ENCODE data around the gene KLF4.

Gene KLF4

GRCh38 chr9:107455425-107456135 lies 34.0 kb downstream of the KLF4 start:
- TF ChIP-seq CSDC2 (CRISPR knock-in tag; IDR thresholded peaks at IDR 0.05) (no peak), ZFP3 (CRISPR knock-in tag; IDR thresholded peaks at IDR 0.05) (no peak), ZNF70 (CRISPR knock-in tag; IDR thresholded peaks at IDR 0.05) (no peak), GLIS3 (CRISPR knock-in tag; IDR thresholded peaks at IDR 0.05) (no peak), OSR1 (CRISPR knock-in tag; IDR thresholded peaks at IDR 0.05) (no peak)
- ATAC-seq: no peak

- TF ChIP-seq TSHZ2 (CRISPR knock-in tag; IDR thresholded peaks at IDR 0.05) (no peak), POU6F1 (CRISPR knock-in tag; IDR thresholded peaks at IDR 0.05; ENCODE audit: borderline replicate concordance, low read depth) (no peak), RARB (CRISPR knock-in tag; IDR thresholded peaks at IDR 0.05) (no peak), ESRRG (CRISPR knock-in tag; IDR thresholded peaks at IDR 0.05) (no peak), OSR1 (CRISPR knock-in tag; IDR thresholded peaks at IDR 0.05) (no peak), ZFP3 (CRISPR knock-in tag; IDR thresholded peaks at IDR 0.05) (no peak), TCF4 (CRISPR knock-in tag; IDR thresholded peaks at IDR 0.05; ENCODE audit: borderline replicate concordance) (no peak), CREB5 (CRISPR knock-in tag; IDR thresholded peaks at IDR 0.05; ENCODE audit: low read depth) (no peak), CSDC2 (CRISPR knock-in tag; IDR thresholded peaks at IDR 0.05) (no peak), TOX (CRISPR knock-in tag; IDR thresholded peaks at IDR 0.05; ENCODE audit: borderline replicate concordance) (no peak), PPARA (CRISPR knock-in tag; IDR thresholded peaks at IDR 0.05; ENCODE audit: borderline replicate concordance) (no peak), ZNF8 (CRISPR knock-in tag; IDR thresholded peaks at IDR 0.05) (no peak), ZNF565 (CRISPR knock-in tag; conservative IDR thresholded peaks at IDR 0.05; ENCODE audit: low read depth) (no peak), ZNF70 (CRISPR knock-in tag; IDR thresholded peaks at IDR 0.05) (no peak), GLIS3 (CRISPR knock-in tag; IDR thresholded peaks at IDR 0.05) (no peak), ZC3H10 (CRISPR knock-in tag; IDR thresholded peaks at IDR 0.05) (no peak), ARNTL (CRISPR knock-in tag; IDR thresholded peaks at IDR 0.05; ENCODE audit: borderline replicate concordance, low read depth) (no peak), SNAI2 (CRISPR knock-in tag; IDR thresholded peaks at IDR 0.05) (no peak), ISL1 (CRISPR knock-in tag; IDR thresholded peaks at IDR 0.05) (no peak), CSRNP3 (CRISPR knock-in tag; IDR thresholded peaks at IDR 0.05) (no peak)
- ATAC-seq: no peak
Observed at GRCh38 chr9:107453479-107453878, 36.1 kb downstream of the KLF4 start.

GRCh38 chr9:107447834-107448233 lies 41.7 kb downstream of the KLF4 start:
- TF ChIP-seq PATZ1 (CRISPR knock-in tag; IDR thresholded peaks at IDR 0.05; ENCODE audit: borderline replicate concordance) (no peak), OSR1 (CRISPR knock-in tag; IDR thresholded peaks at IDR 0.05) (no peak), ISL1 (CRISPR knock-in tag; IDR thresholded peaks at IDR 0.05) (no peak), CSDC2 (CRISPR knock-in tag; IDR thresholded peaks at IDR 0.05) (no peak), CREB5 (CRISPR knock-in tag; IDR thresholded peaks at IDR 0.05; ENCODE audit: low read depth) (no peak), GLIS3 (CRISPR knock-in tag; IDR thresholded peaks at IDR 0.05) (no peak), POU6F1 (CRISPR knock-in tag; IDR thresholded peaks at IDR 0.05; ENCODE audit: borderline replicate concordance, low read depth) (no peak), RARB (CRISPR knock-in tag; IDR thresholded peaks at IDR 0.05) (no peak), SNAI2 (CRISPR knock-in tag; IDR thresholded peaks at IDR 0.05) (no peak)
- ATAC-seq: no peak

Measured in SK-N-SH treated with all-trans-retinoic acid at 6 μM for 48 hours (cell line).